ENCODE measurements around the gene TANC1. TPM values are rescaled to one million over a fixed set of nuclear protein-coding genes. Genes with fewer than 3 reads are reported as not detected.

Gene TANC1
- total and polyA plus RNA-seq, 2 donors (not counting 3 experiments of a cell fraction or from before 2014, with no cell fraction given), result 58.9 to 99.4 TPM

- no peaks in the 10 kb centered on the region for H4K20me1 ChIP-seq (replicated peaks; ENCODE audit: control insufficient read depth, extremely low read depth, insufficient read depth, low read length)
- no TSS peak for BruUV-seq (replicated peaks)
- H3K36me3 ChIP-seq (ENCODE audit: control insufficient read depth in 2 of 2, extremely low read depth in 1 of 2, insufficient read depth in 2 of 2, low read length in 2 of 2), result no peaks in the 10 kb centered on the region
- FAIRE-seq (no peak), DNase-seq (ENCODE audit: low read depth, low spot score) (peak; percentile 5)
- H3K4me2 ChIP-seq (ENCODE audit: insufficient read depth, low read length), result no peak overlapping the region
- ChIA-PET CTCF (interaction anchor here (0.6 to 1.0 kb wide), 3 partner anchors 8 to 16 kb away, joined by 3 read pairs; no protein-coding TSS in a partner anchor), POLR2A (no interaction called here)
- no peaks in the 10 kb centered on the region for H3K79me2 ChIP-seq (ENCODE audit: control insufficient read depth, insufficient read depth, low read length)
- H3K27me3 ChIP-seq (ENCODE audit: control insufficient read depth in 2 of 2, insufficient read depth in 2 of 2, low read length in 2 of 2), result no peaks in the 10 kb centered on the region
- no peak overlapping the region for H3K4me3 ChIP-seq (replicated peaks in 1 of 3; ENCODE audit: insufficient read depth in 1 of 3, low read depth in 1 of 3, low read length in 3 of 3)
- dilution Hi-C loops (cut with MboI; ENCODE audit: extremely low pct_ligation_motif_present, low sequenced_read_pairs) (no loop called here), intact Hi-C loops (cut with micrococcal nuclease) (no loop called here)
- H3K9me1 ChIP-seq (replicated peaks; ENCODE audit: control insufficient read depth, extremely low read depth, insufficient read depth, low read length), result no peaks in the 10 kb centered on the region
- H3K9ac ChIP-seq (replicated peaks; ENCODE audit: extremely low read depth, insufficient read depth, low read length), result no peak overlapping the region
- no peaks in the 10 kb centered on the region for H3K9me3 ChIP-seq (replicated peaks; ENCODE audit: control insufficient read depth, insufficient read depth, low read length)
- H3K27ac ChIP-seq (ENCODE audit: insufficient read depth, low read depth, low read length), result no peak overlapping the region
- H3K4me1 ChIP-seq (ENCODE audit: control insufficient read depth, extremely low read depth, insufficient read depth, low read length), result peaks cover 22% of the 10 kb centered on the region
- TF ChIP-seq CTCF (IDR thresholded peaks at IDR 0.05; ENCODE audit: extremely low read depth in 1 of 2, insufficient read depth in 1 of 2, low read depth in 1 of 2, low read length in 2 of 2) (no peak), POLR2AphosphoS5 (IDR thresholded peaks at IDR 0.05; ENCODE audit: insufficient read depth, low read depth, low read length) (no peak), POLR2A (IDR thresholded peaks at IDR 0.05; ENCODE audit: low read depth, low read length) (no peak), EZH2 (IDR thresholded peaks at IDR 0.05; ENCODE audit: borderline replicate concordance, low read depth, low read length, severe bottlenecking) (no peak), MAX (IDR thresholded peaks at IDR 0.05; ENCODE audit: insufficient read depth, insufficient read length) (no peak), GATA2 (IDR thresholded peaks at IDR 0.05; ENCODE audit: insufficient read depth, insufficient read length, low read depth, low read length) (no peak), JUN (IDR thresholded peaks at IDR 0.05; ENCODE audit: borderline replicate concordance, insufficient read depth, insufficient read length, low read depth) (no peak), MYC (IDR thresholded peaks at IDR 0.05; ENCODE audit: low read depth, low read length) (no peak), FOS (IDR thresholded peaks at IDR 0.05; ENCODE audit: borderline replicate concordance, insufficient read depth, low read length) (no peak)
- no peak overlapping the region for H2AFZ ChIP-seq (ENCODE audit: low read depth, low read length)
These were observed 28.1 kb upstream of the TANC1 start for GRCh38 chr2:158940356-158940755.
